Mucosa of gallbladder (tissue), 1 donor: ENCODE results near the gene CRELD1. TPM values are rescaled to one million over a fixed set of nuclear protein-coding genes. Genes with fewer than 3 reads are reported as not detected.
"Not testable (repeated sequence)": the region's sequence is repeated elsewhere in the genome, so short reads cannot be mapped to it uniquely, and the experiment has no call there.

Source experiments
- DNase-seq: peaks from one replicate; pipeline ENCODE4 v3.0.0-alpha.2; 2020; ENCODE audit warnings: low spot score
- total RNA-seq: library from RNA; stranded (reverse); gene quantifications from one replicate; pipeline ENCODE4 v1.2.1, GENCODE V29; 2021
- donor health status: DM: no; HTN: no; CAD: no.

The CRELD1 gene
- total RNA-seq, 1 donor from 2014 or later, result 116 TPM

- no peak for DNase-seq
Measured at GRCh38 chr3:9934235-9934621, 594 bp downstream of the CRELD1 start.

- DNase-seq, result no peak
Measured at GRCh38 chr3:9934993-9935392, 1.4 kb downstream of the CRELD1 start.

GRCh38 chr3:9935966-9936510 is 2.4 kb downstream of the CRELD1 start:
- no peak for DNase-seq

- DNase-seq, result no peak
Measured at GRCh38 chr3:9937486-9938238, 4.0 kb downstream of the CRELD1 start.

GRCh38 chr3:9938966-9939365 is 5.3 kb downstream of the CRELD1 start:
- no peak for DNase-seq

- DNase-seq, result not testable (repeated sequence)
Measured at GRCh38 chr3:9939906-9940305, 6.3 kb downstream of the CRELD1 start.

GRCh38 chr3:9940746-9941145 is 7.1 kb downstream of the CRELD1 start:
- DNase-seq, result no peak

- no peak for DNase-seq
Measured at GRCh38 chr3:9942164-9942563, 8.5 kb downstream of the CRELD1 start.

GRCh38 chr3:9942934-9943690 is 9.5 kb downstream of the CRELD1 start:
- no peak for DNase-seq

GRCh38 chr3:9944271-9944670 is 10.6 kb downstream of the CRELD1 start:
- no peak for DNase-seq

- no peak for DNase-seq
Measured at GRCh38 chr3:9945358-9945757, 11.7 kb downstream of the CRELD1 start.

GRCh38 chr3:9946112-9947024 is 12.7 kb downstream of the CRELD1 start:
- DNase-seq, result peak; percentile 89

GRCh38 chr3:9947025-9947995 is 13.7 kb downstream of the CRELD1 start:
- peak; percentile 67 for DNase-seq

GRCh38 chr3:9948586-9948985 is 15.0 kb downstream of the CRELD1 start:
- no peak for DNase-seq

GRCh38 chr3:9949115-9949514 is 15.5 kb downstream of the CRELD1 start:
- DNase-seq, result no peak

- DNase-seq, result no peak
Measured at GRCh38 chr3:9949626-9950025, 16.0 kb downstream of the CRELD1 start.

GRCh38 chr3:9951126-9951525 is 17.5 kb downstream of the CRELD1 start:
- DNase-seq, result no peak

GRCh38 chr3:9951598-9951961 is 17.9 kb downstream of the CRELD1 start:
- no peak for DNase-seq

GRCh38 chr3:9951962-9952805 is 18.6 kb downstream of the CRELD1 start, which contains the start of gene PRRT3:
TSS of gene PRRT3 (minus strand) at chr3:9952408. CDS start at chr3:9950115, 2,293 bp downstream.
- DNase-seq, result no peak

GRCh38 chr3:9955067-9955502 is 21.5 kb downstream of the CRELD1 start:
- DNase-seq, result no peak
